Liver (tissue), 9 donors: ENCODE results near the gene DNAJC2. TPM values are rescaled to one million over a fixed set of nuclear protein-coding genes. Genes with fewer than 3 reads are reported as not detected.

Experiments used
- DNase-seq: peaks from one replicate; pipeline ENCODE4 v3.0.0-alpha.2; 2017; ENCODE audit warnings: low spot score
- H3K27ac ChIP-seq, 2 donors: one replicate each; pipeline ENCODE4 v1.7.0; 2013; ENCODE audit warnings: inconsistent platforms in 2 of 2, low read length in 2 of 2, control low read depth in 1 of 2, low read depth in 1 of 2, mild to moderate bottlenecking in 1 of 2
- H3K27me3 ChIP-seq, 4 donors: one replicate each; pipeline versions ENCODE4 v1.6.1 to v1.7.0; 2013; ENCODE audit warnings: low read length in 3 of 4, inconsistent platforms in 1 of 4, mild to moderate bottlenecking in 1 of 4, moderate library complexity in 1 of 4; ENCODE audit not compliant: control insufficient read depth in 4 of 4, insufficient read depth in 4 of 4
- H3K36me3 ChIP-seq, 4 donors: one replicate each; pipeline versions ENCODE4 v1.6.1 to v1.7.0; 2013; ENCODE audit warnings: low read length in 3 of 4, mild to moderate bottlenecking in 3 of 4, low read depth in 1 of 4, moderate library complexity in 1 of 4; ENCODE audit not compliant: control insufficient read depth in 4 of 4, insufficient read depth in 3 of 4
- H3K4me1 ChIP-seq, 4 donors: one replicate each; pipeline versions ENCODE4 v1.6.1 to v1.7.0; 2013; ENCODE audit warnings: low read length in 3 of 4, mild to moderate bottlenecking in 3 of 4, moderate library complexity in 1 of 4; ENCODE audit not compliant: control insufficient read depth in 4 of 4, insufficient read depth in 4 of 4
- H3K4me3 ChIP-seq, 3 donors: one replicate each; pipeline versions ENCODE4 v1.6.1 to v1.7.0; 2013; ENCODE audit warnings: low read length in 3 of 3, control low read depth in 1 of 3, low read depth in 1 of 3, mild to moderate bottlenecking in 1 of 3
- H3K9ac ChIP-seq, 2 donors: one replicate each; pipeline ENCODE4 v1.7.0; 2013; ENCODE audit warnings: low read length in 2 of 2, mild to moderate bottlenecking in 2 of 2, moderate library complexity in 2 of 2, control low read depth in 1 of 2, low read depth in 1 of 2
- H3K9me3 ChIP-seq, 4 donors: one replicate each; pipeline versions ENCODE4 v1.6.1 to v1.7.0; 2013; ENCODE audit warnings: low read length in 3 of 4; ENCODE audit not compliant: control insufficient read depth in 4 of 4
- ATF3 ChIP-seq: IDR thresholded peaks from 2 replicates; pipeline ENCODE4 v1.6.1; 2016; ENCODE audit warnings: antibody characterized with exemption
- CTCF ChIP-seq: fragments of 150-350 bp; IDR thresholded peaks from 2 replicates; pipeline ENCODE4 v1.5.1; 2017; ENCODE audit warnings: improper control_type of control experiment, low read depth, low read length; ENCODE audit not compliant: missing input control
- EGR1 ChIP-seq, 2 donors: IDR thresholded peaks; 2 replicates each; pipeline ENCODE4 v1.6.1; 2016 to 2018; ENCODE audit warnings: antibody characterized with exemption in 2 of 2, low read depth in 2 of 2
- FOXA1 ChIP-seq: IDR thresholded peaks from 2 replicates; pipeline ENCODE4 v1.6.1; 2016; ENCODE audit warnings: antibody characterized with exemption
- FOXA2 ChIP-seq: IDR thresholded peaks from 2 replicates; pipeline ENCODE4 v1.6.1; 2016; ENCODE audit warnings: antibody characterized with exemption
- GABPA ChIP-seq, 2 donors: IDR thresholded peaks in 1 of 2; conservative IDR thresholded peaks in 1 of 2; 2 replicates each; pipeline ENCODE4 v1.6.1; 2016; ENCODE audit warnings: antibody characterized with exemption in 2 of 2, mild to moderate bottlenecking in 1 of 2, moderate library complexity in 1 of 2
- HNF4A ChIP-seq, 2 donors: conservative IDR thresholded peaks; 2 replicates each; pipeline ENCODE4 v1.6.1; 2016; ENCODE audit warnings: antibody characterized with exemption in 2 of 2, mild to moderate bottlenecking in 2 of 2
- HNF4G ChIP-seq: IDR thresholded peaks from 2 replicates; pipeline ENCODE4 v1.6.1; 2016; ENCODE audit warnings: antibody characterized with exemption
- JUND ChIP-seq, 2 donors: IDR thresholded peaks; 2 replicates each; pipeline ENCODE4 v1.6.1; 2016; ENCODE audit warnings: antibody characterized with exemption in 2 of 2
- MAX ChIP-seq: IDR thresholded peaks from 2 replicates; pipeline ENCODE4 v1.6.1; 2016; ENCODE audit warnings: antibody characterized with exemption
- NR2F2 ChIP-seq: IDR thresholded peaks from 2 replicates; pipeline ENCODE4 v1.6.1; 2016; ENCODE audit warnings: antibody characterized with exemption
- RAD21 ChIP-seq, 2 donors: IDR thresholded peaks; 2 replicates each; pipeline ENCODE4 v1.6.1; 2016; ENCODE audit warnings: antibody characterized with exemption in 2 of 2, mild to moderate bottlenecking in 2 of 2
- REST ChIP-seq: IDR thresholded peaks from 2 replicates; pipeline ENCODE4 v1.6.1; 2016; ENCODE audit warnings: antibody characterized with exemption, mild to moderate bottlenecking
- RXRA ChIP-seq, 2 donors: IDR thresholded peaks; 2 replicates each; pipeline ENCODE4 v1.6.1; 2017 to 2018; ENCODE audit warnings: antibody characterized with exemption in 2 of 2, mild to moderate bottlenecking in 1 of 2
- SP1 ChIP-seq: IDR thresholded peaks from 2 replicates; pipeline ENCODE4 v1.6.1; 2018; ENCODE audit warnings: antibody characterized with exemption, mild to moderate bottlenecking
- TAF1 ChIP-seq: conservative IDR thresholded peaks from 2 replicates; pipeline ENCODE4 v1.6.1; 2016; ENCODE audit warnings: antibody characterized with exemption, mild to moderate bottlenecking
- YY1 ChIP-seq: IDR thresholded peaks from 2 replicates; pipeline ENCODE4 v1.6.1; 2016; ENCODE audit warnings: antibody characterized with exemption, mild to moderate bottlenecking
- ZBTB33 ChIP-seq: IDR thresholded peaks from 2 replicates; pipeline ENCODE4 v1.6.1; 2016; ENCODE audit warnings: antibody characterized with exemption
- WGBS: extraction: QIAGEN DNeasy Blood & Tissue Kit; methylation state at CpG from one replicate; pipeline ENCODE4 v1.1.7; 2013; 5-methylcytosine and 5-hydroxymethylcytosine counted together
- polyA plus RNA-seq, 2 donors: library from polyadenylated mRNA; stranded (reverse) in 1 of 2; unstranded in 1 of 2; fragments of 200-250 nt in 1 of 2; fragments of >200 nt in 1 of 2; fragmentation: Nextera tagmentation in 1 of 2; extraction: Ambion mirVana in 1 of 2; gene quantifications; one replicate each; pipeline versions ENCODE4 v1.2.1 to v1.2.3, GENCODE V29; 2013 to 2015
- total RNA-seq, 2 donors: library from RNA; depleted of rRNA; stranded (reverse); fragments of >200 nt; gene quantifications; one replicate each; pipeline ENCODE4 v1.2.3, GENCODE V29; 2014
- donor health status: healthy.
- donor health status: healthy.
- donor health status: healthy.
- donor health status: healthy.
- donor health status: healthy.

The DNAJC2 gene
- total and polyA plus RNA-seq, 4 donors = 7.5 to 19.6 (median 11.0) TPM

GRCh38 chr7:103348452-103348851 is 3.9 kb upstream of the DNAJC2 start:
- TF ChIP-seq FOXA2 (no peak), REST (no peak), SP1 (no peak), FOXA1 (no peak), RXRA (IDR thresholded peaks at IDR 0.05) (no peak), HNF4A (conservative IDR thresholded peaks at IDR 0.05) (no peak), YY1 (no peak), JUND (IDR thresholded peaks at IDR 0.05) (no peak), ZBTB33 (no peak), EGR1 (IDR thresholded peaks at IDR 0.05; ENCODE audit: low read depth in 2 of 2) (no peak), RAD21 (IDR thresholded peaks at IDR 0.05) (no peak), MAX (no peak), GABPA (IDR thresholded peaks at IDR 0.05 in 1 of 2, conservative IDR thresholded peaks at IDR 0.05 in 1 of 2) (no peak), HNF4G (no peak), TAF1 (no peak), NR2F2 (no peak), ATF3 (no peak)

GRCh38 chr7:103347507-103348267 is 3.1 kb upstream of the DNAJC2 start, which contains the start of gene PSMC2:
Gene PSMC2, plus strand, starts transcription at chr7:103347643. Its CDS starts 69 bp downstream, at chr7:103347712.
- Histone ChIP-seq H3K4me3 (peak within 1 kb of the TSS; percentile 75 to 85 (median 78)), H3K27me3 (no peaks in the 10 kb centered on the region), H3K9me3 (no peaks in the 10 kb centered on the region), H3K4me1 (peaks cover 16 to 55% (median 40%) of the 10 kb centered on the region in 4 donors), H3K9ac (peak within 1 kb of the TSS; percentile 81 to 90), H3K27ac (peak within 1 kb of the TSS; percentile 68 to 78), H3K36me3 (peaks cover 0 to 2% (median 0%) of the 10 kb centered on the region in 4 donors)
- WGBS = under 1% methylated on average over 25 of the region's 25 CpGs
- DNase-seq = peak; percentile 87
- TF ChIP-seq RAD21 (IDR thresholded peaks at IDR 0.05) = no peak
- TF ChIP-seq ATF3 = no peak
- peak; percentile 61 for TF ChIP-seq YY1
- no peak for TF ChIP-seq NR2F2
- TF ChIP-seq SP1 = peak; percentile 37
- TF ChIP-seq REST = peak; percentile 60
- peak; percentile 24 for TF ChIP-seq TAF1
- TF ChIP-seq CTCF = no peak
- peak in 1 of 2 donors; percentile 26 for TF ChIP-seq EGR1 (IDR thresholded peaks at IDR 0.05; ENCODE audit: low read depth in 2 of 2)
- TF ChIP-seq FOXA1 = no peak
- no peak for TF ChIP-seq MAX
- TF ChIP-seq HNF4G = no peak
- peak in 1 of 2 donors; percentile 21 for TF ChIP-seq RXRA (IDR thresholded peaks at IDR 0.05)
- no peak for TF ChIP-seq FOXA2

More at GRCh38 chr7:103348452-103348851, 3.9 kb upstream of the DNAJC2 start:
- H3K27me3 ChIP-seq = no peaks in the 10 kb centered on the region
- WGBS = 13% methylated on average over 13 of the region's 13 CpGs
- H3K4me3 ChIP-seq = peak overlapping the region; percentile 75 to 85 (median 78)
- peaks cover 12 to 57% (median 42%) of the 10 kb centered on the region in 4 donors for H3K4me1 ChIP-seq
- peak overlapping the region; percentile 81 to 90 for H3K9ac ChIP-seq
- H3K27ac ChIP-seq = no peak overlapping the region
- H3K9me3 ChIP-seq = no peaks in the 10 kb centered on the region
- DNase-seq = no peak
- H3K36me3 ChIP-seq = peaks cover 0 to 2% (median 0%) of the 10 kb centered on the region in 4 donors
